ENCODE results near the gene INO80D.

- TF ChIP-seq CTCF (IDR thresholded peaks at IDR 0.05 in 4 of 5, conservative IDR thresholded peaks at IDR 0.05 in 1 of 5) (no peak), POLR2A (IDR thresholded peaks at IDR 0.05) (no peak)
Measured at GRCh38 chr2:206011795-206012194, 74.2 kb downstream of the INO80D start.
